HepG2 (cell line): ENCODE measurements around the gene IER5L. TPM values are rescaled to one million over a fixed set of nuclear protein-coding genes. Genes with fewer than 3 reads are reported as not detected.

Experiments used
- BRD4 ChIP-seq: sonication (generic); formaldehyde crosslinking; IDR thresholded peaks from 2 replicates; pipeline ENCODE4 v1.4.0; 2020; ENCODE audit warnings: missing genetic modification reagents
- HHEX ChIP-seq: IDR thresholded peaks from 2 replicates; pipeline ENCODE4 v1.6.1; 2016; ENCODE audit warnings: control low read depth
- MAX ChIP-seq: IDR thresholded peaks from 2 replicates; pipeline ENCODE4 v1.6.1; 2012; ENCODE audit warnings: inconsistent platforms
- ONECUT2 ChIP-seq: sonication (generic); formaldehyde crosslinking; IDR thresholded peaks from 2 replicates; pipeline ENCODE4 v1.4.0; 2020; ENCODE audit warnings: missing genetic modification reagents
- PREB ChIP-seq: sonication (generic); formaldehyde crosslinking; IDR thresholded peaks from 2 replicates; pipeline ENCODE4 v1.4.0; 2020; ENCODE audit warnings: missing genetic modification reagents
- RAD21 ChIP-seq: fragments of 450-650 bp; formaldehyde crosslinking; IDR thresholded peaks from 2 replicates; pipeline ENCODE4 v1.5.0; 2020; ENCODE audit warnings: mild to moderate bottlenecking
- SALL2 ChIP-seq: sonication (generic); formaldehyde crosslinking; IDR thresholded peaks from 2 replicates; pipeline ENCODE4 v1.8.1; 2023; ENCODE audit warnings: mild to moderate bottlenecking, missing genetic modification reagents, inconsistent platforms
- SP1 ChIP-seq, 2 experiments: fragments of 450-650 bp in 1 of 2; sonication (generic) in 1 of 2; formaldehyde crosslinking in 1 of 2; IDR thresholded peaks; 2 replicates each; pipeline versions ENCODE4 v1.4.0 to v1.6.1; 2016 to 2020; ENCODE audit warnings: missing genetic modification reagents in 1 of 2
- ZFY ChIP-seq: sonication (generic); formaldehyde crosslinking; IDR thresholded peaks from 2 replicates; pipeline ENCODE4 v1.4.0; 2020; ENCODE audit warnings: missing genetic modification reagents
- ZNF142 ChIP-seq: sonication (generic); formaldehyde crosslinking; IDR thresholded peaks from 2 replicates; pipeline ENCODE4 v1.4.0; 2020; ENCODE audit warnings: missing genetic modification reagents
- ZNF577 ChIP-seq: sonication (generic); formaldehyde crosslinking; IDR thresholded peaks from 2 replicates; pipeline ENCODE4 v1.4.0; 2020; ENCODE audit warnings: mild to moderate bottlenecking, low read depth, missing genetic modification reagents, borderline replicate concordance
- polyA plus RNA-seq, 8 experiments: library from polyadenylated mRNA; depleted of rRNA in 3 of 8; stranded (reverse) in 7 of 8; unstranded in 1 of 8; fragments of >200 nt; fragmentation: Illumina TruSeq in 4 of 8; extraction: Trizol in 4 of 8; gene quantifications; 2 replicates each; pipeline versions ENCODE4 v1.2.1 to v1.2.3, GENCODE V29; 2011 to 2016; ENCODE audit warnings: low read depth in 4 of 8, missing spikeins in 1 of 8, mixed read lengths in 1 of 8; ENCODE audit not compliant: insufficient read depth in 1 of 8
- total RNA-seq, 5 experiments: library from RNA; depleted of rRNA; stranded (reverse); fragments of >200 nt; fragmentation: Illumina TruSeq; extraction: Trizol; gene quantifications; 2 replicates each; pipeline ENCODE4 v1.2.3, GENCODE V29; 2016; ENCODE audit warnings: low read depth in 1 of 5
- TF ChIP-seq, protein P1 (sequence below): sonication (generic); formaldehyde crosslinking; IDR thresholded peaks from 2 replicates; pipeline ENCODE4 v1.8.0; 2022; ENCODE audit warnings: missing genetic modification reagents, mild to moderate bottlenecking, inconsistent platforms, borderline replicate concordance
- TF ChIP-seq, protein P2 (sequence below): sonication (generic); formaldehyde crosslinking; IDR thresholded peaks from 2 replicates; pipeline ENCODE4 v1.8.1; 2023; ENCODE audit warnings: mild to moderate bottlenecking, moderate library complexity, missing genetic modification reagents
- TF ChIP-seq, protein P3 (sequence below): sonication (generic); formaldehyde crosslinking; conservative IDR thresholded peaks from 2 replicates; pipeline ENCODE4 v1.4.0; 2020; ENCODE audit warnings: mild to moderate bottlenecking, missing genetic modification reagents, moderate library complexity
- TF ChIP-seq, protein P4 (sequence below): IDR thresholded peaks from 2 replicates; pipeline ENCODE4 v1.6.1; 2016; ENCODE audit warnings: mild to moderate bottlenecking, missing biosample characterization, missing genetic modification reagents

The IER5L gene
- total and polyA plus RNA-seq, 2 of the 13 experiments (the other 11 are each of a cell fraction or from before 2014, with no cell fraction given): 1.8 to 3.3 TPM

DNA sequence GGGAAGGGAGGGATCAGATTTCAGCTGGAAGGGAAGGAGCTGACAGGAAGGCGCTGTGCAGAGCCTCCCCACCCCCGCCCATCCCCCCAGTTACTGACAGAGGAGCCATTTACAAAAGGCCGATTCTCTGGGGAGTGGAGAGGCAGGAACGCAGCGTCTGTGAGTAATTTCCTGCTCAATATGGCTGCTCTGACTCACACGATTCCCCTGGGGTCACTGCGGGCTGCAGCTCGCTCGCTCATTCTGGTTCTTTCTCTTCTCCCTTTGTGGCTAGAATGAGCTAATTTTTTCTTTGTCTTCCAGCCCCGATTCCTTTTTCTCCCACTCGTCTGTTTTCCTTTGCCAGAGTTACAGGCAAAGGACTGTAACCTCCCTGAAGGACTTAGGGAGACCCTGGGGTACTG lies 38.1 kb downstream of the IER5L start (continued):
- no peak for TF ChIP-seq PREB (CRISPR knock-in tag)
- TF ChIP-seq, protein P1, sequence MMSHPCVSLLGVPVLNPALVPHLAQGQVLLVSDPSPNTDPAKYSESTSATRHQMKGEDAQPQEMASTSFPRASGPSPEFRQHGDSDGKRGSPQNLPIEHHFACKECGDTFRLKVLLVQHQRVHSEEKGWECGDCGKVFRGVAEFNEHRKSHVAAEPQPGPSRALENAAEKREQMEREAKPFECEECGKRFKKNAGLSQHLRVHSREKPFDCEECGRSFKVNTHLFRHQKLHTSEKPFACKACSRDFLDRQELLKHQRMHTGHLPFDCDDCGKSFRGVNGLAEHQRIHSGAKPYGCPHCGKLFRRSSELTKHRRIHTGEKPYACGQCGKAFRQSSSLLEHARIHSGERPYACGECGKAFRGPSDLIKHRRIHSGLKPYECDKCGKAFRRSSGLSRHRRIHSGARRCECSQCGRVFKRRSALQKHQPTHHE (CRISPR knock-in tag): no peak
- TF ChIP-seq ZFY (CRISPR knock-in tag): peak; percentile 25; the same call in 1 of the 2 replicates
- TF ChIP-seq, protein P2, sequence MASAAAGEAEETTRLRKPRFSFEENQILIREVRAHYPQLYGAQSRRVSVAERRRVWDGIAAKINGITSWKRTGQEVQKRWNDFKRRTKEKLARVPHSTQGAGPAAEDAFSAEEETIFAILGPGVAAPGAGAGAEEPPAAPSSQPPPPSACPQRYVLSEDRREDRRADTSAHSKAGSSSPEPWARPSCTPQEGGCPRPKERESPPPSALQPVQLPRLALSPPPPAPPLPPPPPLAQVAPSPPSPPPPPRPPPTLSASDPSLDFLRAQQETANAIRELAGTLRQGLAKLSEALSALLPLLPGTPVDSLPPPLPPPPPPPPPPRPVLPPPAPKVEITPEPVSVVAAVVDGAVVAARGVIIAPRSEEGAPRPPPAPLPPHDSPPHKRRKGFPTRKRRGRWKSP: no peak
- TF ChIP-seq, protein P3, sequence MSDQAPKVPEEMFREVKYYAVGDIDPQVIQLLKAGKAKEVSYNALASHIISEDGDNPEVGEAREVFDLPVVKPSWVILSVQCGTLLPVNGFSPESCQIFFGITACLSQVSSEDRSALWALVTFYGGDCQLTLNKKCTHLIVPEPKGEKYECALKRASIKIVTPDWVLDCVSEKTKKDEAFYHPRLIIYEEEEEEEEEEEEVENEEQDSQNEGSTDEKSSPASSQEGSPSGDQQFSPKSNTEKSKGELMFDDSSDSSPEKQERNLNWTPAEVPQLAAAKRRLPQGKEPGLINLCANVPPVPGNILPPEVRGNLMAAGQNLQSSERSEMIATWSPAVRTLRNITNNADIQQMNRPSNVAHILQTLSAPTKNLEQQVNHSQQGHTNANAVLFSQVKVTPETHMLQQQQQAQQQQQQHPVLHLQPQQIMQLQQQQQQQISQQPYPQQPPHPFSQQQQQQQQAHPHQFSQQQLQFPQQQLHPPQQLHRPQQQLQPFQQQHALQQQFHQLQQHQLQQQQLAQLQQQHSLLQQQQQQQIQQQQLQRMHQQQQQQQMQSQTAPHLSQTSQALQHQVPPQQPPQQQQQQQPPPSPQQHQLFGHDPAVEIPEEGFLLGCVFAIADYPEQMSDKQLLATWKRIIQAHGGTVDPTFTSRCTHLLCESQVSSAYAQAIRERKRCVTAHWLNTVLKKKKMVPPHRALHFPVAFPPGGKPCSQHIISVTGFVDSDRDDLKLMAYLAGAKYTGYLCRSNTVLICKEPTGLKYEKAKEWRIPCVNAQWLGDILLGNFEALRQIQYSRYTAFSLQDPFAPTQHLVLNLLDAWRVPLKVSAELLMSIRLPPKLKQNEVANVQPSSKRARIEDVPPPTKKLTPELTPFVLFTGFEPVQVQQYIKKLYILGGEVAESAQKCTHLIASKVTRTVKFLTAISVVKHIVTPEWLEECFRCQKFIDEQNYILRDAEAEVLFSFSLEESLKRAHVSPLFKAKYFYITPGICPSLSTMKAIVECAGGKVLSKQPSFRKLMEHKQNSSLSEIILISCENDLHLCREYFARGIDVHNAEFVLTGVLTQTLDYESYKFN (CRISPR knock-in tag): peak; percentile 60
- no peak for TF ChIP-seq SP1 (IDR thresholded peaks at IDR 0.05)
- TF ChIP-seq SP1 (CRISPR knock-in tag; IDR thresholded peaks at IDR 0.05): peak; percentile 34
- TF ChIP-seq BRD4 (CRISPR knock-in tag): peak; percentile 41; the same call in 1 of the 2 replicates
- TF ChIP-seq ONECUT2 (CRISPR knock-in tag): 0 out of 2 replicates have a peak, but pooled peaks have one; percentile 9
- no peak for TF ChIP-seq RAD21 (CRISPR knock-in tag)
- TF ChIP-seq ZNF142: no peak
- no peak for TF ChIP-seq ZNF577 (CRISPR knock-in tag)
- TF ChIP-seq MAX: peak; percentile 17
- no peak for TF ChIP-seq HHEX
- no peak for TF ChIP-seq SALL2
- TF ChIP-seq, protein P4, sequence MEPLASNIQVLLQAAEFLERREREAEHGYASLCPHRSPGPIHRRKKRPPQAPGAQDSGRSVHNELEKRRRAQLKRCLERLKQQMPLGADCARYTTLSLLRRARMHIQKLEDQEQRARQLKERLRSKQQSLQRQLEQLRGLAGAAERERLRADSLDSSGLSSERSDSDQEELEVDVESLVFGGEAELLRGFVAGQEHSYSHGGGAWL: no peak
